ENCODE data around the gene HSPB8.
A peak's percentile ranks its signal among the peaks of the same experiment; 100 is the strongest.
"Not testable (repeated sequence)": the region's sequence is repeated elsewhere in the genome, so short reads cannot be mapped to it uniquely, and the experiment has no call there.

The HSPB8 gene

DNA sequence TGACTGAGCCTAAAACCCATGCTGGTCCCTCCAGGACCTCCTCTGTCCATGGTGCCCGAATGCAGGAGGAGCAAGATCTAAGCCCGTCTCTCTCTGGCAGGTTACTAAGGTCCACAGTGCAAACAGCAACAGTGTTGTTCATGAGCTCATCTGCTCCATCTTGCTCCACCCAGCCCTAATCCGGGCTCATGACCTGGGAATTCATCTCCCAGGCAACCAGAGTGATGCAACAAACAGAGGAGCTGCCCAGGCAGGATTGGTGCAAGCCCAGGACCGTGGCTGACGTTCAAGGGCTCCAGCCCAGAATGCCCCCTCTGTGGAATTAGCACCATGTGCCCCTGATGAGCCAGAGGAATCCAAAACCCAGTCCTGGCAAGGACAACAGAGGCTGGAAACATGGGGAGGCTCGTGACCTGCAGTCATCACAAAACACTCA lies 29.9 kb downstream of the HSPB8 start:
- Histone ChIP-seq H3K27ac (no peak overlapping the region), H3K27me3 (ENCODE audit: insufficient read depth, low read depth, severe bottlenecking) (no peaks in the 10 kb centered on the region), H3K9me3 (ENCODE audit: severe bottlenecking) (no peaks in the 10 kb centered on the region), H3K4me3 (ENCODE audit: low read depth, low read length) (no peak overlapping the region), H3K36me3 (no peaks in the 10 kb centered on the region)
- TF ChIP-seq, protein P1, sequence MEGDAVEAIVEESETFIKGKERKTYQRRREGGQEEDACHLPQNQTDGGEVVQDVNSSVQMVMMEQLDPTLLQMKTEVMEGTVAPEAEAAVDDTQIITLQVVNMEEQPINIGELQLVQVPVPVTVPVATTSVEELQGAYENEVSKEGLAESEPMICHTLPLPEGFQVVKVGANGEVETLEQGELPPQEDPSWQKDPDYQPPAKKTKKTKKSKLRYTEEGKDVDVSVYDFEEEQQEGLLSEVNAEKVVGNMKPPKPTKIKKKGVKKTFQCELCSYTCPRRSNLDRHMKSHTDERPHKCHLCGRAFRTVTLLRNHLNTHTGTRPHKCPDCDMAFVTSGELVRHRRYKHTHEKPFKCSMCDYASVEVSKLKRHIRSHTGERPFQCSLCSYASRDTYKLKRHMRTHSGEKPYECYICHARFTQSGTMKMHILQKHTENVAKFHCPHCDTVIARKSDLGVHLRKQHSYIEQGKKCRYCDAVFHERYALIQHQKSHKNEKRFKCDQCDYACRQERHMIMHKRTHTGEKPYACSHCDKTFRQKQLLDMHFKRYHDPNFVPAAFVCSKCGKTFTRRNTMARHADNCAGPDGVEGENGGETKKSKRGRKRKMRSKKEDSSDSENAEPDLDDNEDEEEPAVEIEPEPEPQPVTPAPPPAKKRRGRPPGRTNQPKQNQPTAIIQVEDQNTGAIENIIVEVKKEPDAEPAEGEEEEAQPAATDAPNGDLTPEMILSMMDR (IDR thresholded peaks at IDR 0.05; ENCODE audit: low read depth, low read length), result no peak
- DNase-seq, result peak; percentile 79

DNA sequence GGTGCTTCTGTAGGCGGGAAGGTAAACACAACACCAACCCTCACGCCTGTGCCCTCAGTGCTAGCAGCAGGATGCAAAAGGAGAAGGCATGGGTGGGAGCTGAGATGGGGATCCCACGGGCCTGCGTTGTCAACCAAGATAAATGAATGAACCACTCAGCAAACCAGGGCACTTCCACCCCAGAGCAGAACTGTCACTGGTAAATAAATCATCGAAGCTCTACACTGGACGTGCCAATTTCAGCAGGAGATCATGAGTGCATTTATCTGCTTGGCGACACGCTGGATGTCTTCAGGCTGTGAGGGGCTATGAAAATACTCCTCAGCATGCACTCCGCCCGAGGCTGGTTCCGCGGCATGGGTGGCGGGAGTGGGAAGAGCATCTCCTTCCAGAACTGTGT lies 33.2 kb downstream of the HSPB8 start:
- H3K9me3 ChIP-seq (ENCODE audit: severe bottlenecking), result no peaks in the 10 kb centered on the region
- no peak overlapping the region for H3K4me3 ChIP-seq (ENCODE audit: low read depth, low read length)
- no peaks in the 10 kb centered on the region for H3K27me3 ChIP-seq (ENCODE audit: insufficient read depth, low read depth, severe bottlenecking)
- H3K27ac ChIP-seq, result no peak overlapping the region
- TF ChIP-seq, protein P1 (IDR thresholded peaks at IDR 0.05; ENCODE audit: low read depth, low read length), result no peak
- no peaks in the 10 kb centered on the region for H3K36me3 ChIP-seq
- no peak for DNase-seq

DNA sequence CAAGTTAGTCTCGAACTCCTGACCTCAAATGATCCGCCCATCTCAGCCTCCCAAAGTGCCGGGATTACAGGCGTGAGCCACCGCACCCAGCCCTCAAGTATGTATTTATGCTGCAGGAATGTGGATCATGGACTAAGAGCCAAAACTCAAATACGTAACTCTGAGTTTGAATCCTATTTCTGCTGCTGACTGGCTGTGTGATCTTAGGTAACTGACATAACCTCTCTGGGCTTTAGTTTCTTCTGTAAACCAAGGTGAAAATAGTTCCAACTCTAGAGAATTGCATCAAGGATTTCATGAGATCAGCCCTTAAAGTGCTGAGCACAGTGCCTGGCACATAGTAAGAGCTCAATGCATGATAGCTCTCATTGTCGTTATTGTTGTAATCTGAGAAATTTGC lies 37.4 kb downstream of the HSPB8 start:
- H3K27ac ChIP-seq, result no peak overlapping the region
- no peak overlapping the region for H3K4me3 ChIP-seq (ENCODE audit: low read depth, low read length)
- TF ChIP-seq, protein P1 (IDR thresholded peaks at IDR 0.05; ENCODE audit: low read depth, low read length), result no peak
- H3K27me3 ChIP-seq (ENCODE audit: insufficient read depth, low read depth, severe bottlenecking), result no peaks in the 10 kb centered on the region
- DNase-seq, result no peak
- H3K36me3 ChIP-seq, result no peaks in the 10 kb centered on the region
- peaks cover 3% of the 10 kb centered on the region for H3K9me3 ChIP-seq (ENCODE audit: severe bottlenecking)

DNA sequence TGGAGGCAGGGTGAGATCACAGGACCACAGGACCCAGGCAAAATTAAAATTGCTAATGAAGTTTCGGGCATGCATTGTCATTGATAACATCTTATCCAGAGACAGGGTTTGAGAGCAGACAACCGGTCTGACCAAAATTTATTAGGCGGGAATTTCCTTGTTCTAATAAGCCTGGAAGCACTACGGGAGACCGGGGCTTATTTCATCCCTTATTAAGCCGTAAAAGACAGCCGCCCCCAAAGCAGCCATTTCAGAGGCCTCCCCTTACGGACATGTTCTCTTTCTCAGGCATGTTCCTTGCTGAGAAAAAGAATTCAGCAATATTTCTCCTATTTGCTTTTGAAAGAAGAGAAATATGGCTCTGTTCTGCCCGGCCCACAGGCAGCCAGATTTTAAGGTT lies 40.1 kb downstream of the HSPB8 start:
- H3K27ac ChIP-seq; H3K36me3 ChIP-seq; H3K9me3 ChIP-seq (ENCODE audit: severe bottlenecking); H3K4me3 ChIP-seq (ENCODE audit: low read depth, low read length); H3K27me3 ChIP-seq (ENCODE audit: insufficient read depth, low read depth, severe bottlenecking): not testable (repeated sequence)
- peak; percentile 33 for DNase-seq

DNA sequence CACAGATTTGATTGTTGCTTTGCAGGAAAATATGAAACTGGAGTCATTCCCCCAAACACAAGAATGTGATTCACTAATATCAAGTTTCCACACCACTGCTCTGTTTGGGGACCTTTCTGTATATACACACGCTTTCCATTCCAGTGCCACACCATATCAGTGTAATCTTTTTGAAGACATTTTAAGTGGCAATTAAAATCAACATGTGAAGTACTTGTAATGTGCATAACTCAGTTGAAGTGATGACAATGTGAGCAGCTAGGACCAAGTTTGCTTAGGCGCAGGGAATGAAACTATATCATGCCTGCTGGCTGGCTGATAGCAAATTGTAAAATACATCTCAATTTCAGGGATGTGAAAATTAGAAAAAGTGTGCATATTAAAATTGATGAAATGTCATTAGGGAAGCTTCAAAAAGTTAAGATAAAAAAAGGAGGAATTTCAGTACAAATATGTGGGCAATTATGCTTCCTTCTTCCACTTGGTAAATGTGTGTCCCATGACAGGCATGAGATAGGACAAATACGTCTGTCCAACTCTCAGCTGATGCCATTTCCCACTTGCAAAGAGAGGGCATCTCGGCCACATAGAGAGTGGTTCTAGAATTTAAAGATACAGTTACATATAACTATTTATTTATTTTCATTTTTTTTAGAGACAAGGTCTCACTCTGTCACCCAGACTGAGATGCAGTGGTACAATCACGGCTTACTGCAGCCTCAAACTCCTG lies 43.7 kb downstream of the HSPB8 start:
- Histone ChIP-seq H3K9me3 (ENCODE audit: severe bottlenecking) (peaks cover 3% of the 10 kb centered on the region), H3K27ac (no peak overlapping the region), H3K27me3 (ENCODE audit: insufficient read depth, low read depth, severe bottlenecking) (no peaks in the 10 kb centered on the region), H3K4me3 (ENCODE audit: low read depth, low read length) (no peak overlapping the region), H3K36me3 (no peaks in the 10 kb centered on the region)
- no peak for DNase-seq
- TF ChIP-seq, protein P1 (IDR thresholded peaks at IDR 0.05; ENCODE audit: low read depth, low read length), result no peak

DNA sequence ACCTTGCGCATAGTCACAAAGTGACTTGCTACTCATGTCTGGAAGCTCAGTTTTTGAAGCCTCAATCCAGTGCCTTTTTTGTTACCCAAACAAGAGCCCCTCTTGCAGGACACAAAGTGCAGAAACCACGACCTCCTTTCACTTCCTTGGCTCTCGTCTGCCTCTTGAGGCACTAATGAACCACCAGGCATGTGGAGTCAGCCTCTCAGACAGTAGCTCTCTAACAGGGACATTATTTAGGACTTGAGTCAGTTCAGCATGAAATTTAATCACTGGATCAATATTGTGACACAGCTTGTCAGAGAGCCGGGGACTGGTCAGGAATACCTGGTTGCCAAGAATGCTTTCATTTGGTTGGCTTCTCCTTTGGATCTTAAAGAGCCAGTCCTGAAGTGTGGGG lies 46.7 kb downstream of the HSPB8 start:
- TF ChIP-seq, protein P1 (IDR thresholded peaks at IDR 0.05; ENCODE audit: low read depth, low read length), result peak; percentile 36; the same call in 1 of the 2 replicates
- no peak overlapping the region for H3K4me3 ChIP-seq (ENCODE audit: low read depth, low read length)
- no peak overlapping the region; the same call in 1 of the 2 replicates for H3K27ac ChIP-seq
- H3K9me3 ChIP-seq (ENCODE audit: severe bottlenecking), result no peaks in the 10 kb centered on the region
- no peaks in the 10 kb centered on the region for H3K36me3 ChIP-seq
- H3K27me3 ChIP-seq (ENCODE audit: insufficient read depth, low read depth, severe bottlenecking), result no peaks in the 10 kb centered on the region
- DNase-seq, result peak; percentile 30
